ENCODE data around the gene NSMCE1. TPM values are rescaled to one million over a fixed set of nuclear protein-coding genes. Genes with fewer than 3 reads are reported as not detected.
A peak's percentile ranks its signal among the peaks of the same experiment; 100 is the strongest.
"Not testable (repeated sequence)": the region's sequence is repeated elsewhere in the genome, so short reads cannot be mapped to it uniquely, and the experiment has no call there.

The NSMCE1 gene
- total RNA-seq, 5 donors from 2014 or later (not counting 1 experiment from before 2014, with no cell fraction given), result 53.5 to 83.2 (median 73.9) TPM

- CTCF ChIA-PET, result no interaction called here
- Histone ChIP-seq H3K27me3 (replicated peaks in 1 of 2; ENCODE audit: control insufficient read depth in 2 of 2, extremely low read depth in 1 of 2, insufficient read depth in 2 of 2, low read length in 1 of 2) (no peaks in the 10 kb centered on the region), H3K36me3 (ENCODE audit: control insufficient read depth in 2 of 2, extremely low read depth in 1 of 2, insufficient read depth in 1 of 2, low read length in 1 of 2) (no peaks in the 10 kb centered on the region), H3K27ac (ENCODE audit: low read length) (no peak overlapping the region), H3K4me1 (ENCODE audit: control insufficient read depth in 1 of 2, extremely low read depth in 1 of 2, insufficient read depth in 2 of 2, low read length in 2 of 2) (peaks cover 8 to 14% of the 10 kb centered on the region in 2 experiments), H3K4me3 (ENCODE audit: control insufficient read depth in 1 of 2, extremely low read depth in 1 of 2, low read length in 1 of 2) (no peak overlapping the region), H3K9me3 (no peaks in the 10 kb centered on the region)
- H3K9me3 Mint-ChIP-seq, result peaks cover 0 to 5% (median 2%) of the 10 kb centered on the region in 3 donors
- POLR2A ChIA-PET, result no interaction called here
- no peak for ATAC-seq (replicated peaks in 1 of 4)
- no peaks in the 10 kb centered on the region for H3K27me3 Mint-ChIP-seq
- WGBS (ENCODE audit: insufficient coverage), result 93% methylated on average over 3 of the region's 5 CpGs
- DNase-seq, result no peak
- no peak overlapping the region for H3K4me3 Mint-ChIP-seq
- H3K27ac Mint-ChIP-seq, result peak overlapping the region; percentile 62 to 78
- peaks cover 23 to 43% (median 43%) of the 10 kb centered on the region in 3 donors for H3K4me1 Mint-ChIP-seq
- H3K36me3 Mint-ChIP-seq, result peaks cover 3% of the 10 kb centered on the region
Observed at GRCh38 chr16:27291106-27291505, 22.5 kb upstream of the NSMCE1 start.

GRCh38 chr16:27290562-27290961 lies 22.0 kb upstream of the NSMCE1 start:
- Mint-ChIP-seq H3K4me3 (peak overlapping the region in 1 of 3 donors; percentile 59), H3K4me1 (peaks cover 28 to 49% (median 46%) of the 10 kb centered on the region in 3 donors), H3K27ac (peak overlapping the region; percentile 62 to 78), H3K27me3 (no peaks in the 10 kb centered on the region), H3K9me3 (peaks cover 0 to 5% (median 2%) of the 10 kb centered on the region in 3 donors), H3K36me3 (peaks cover 3% of the 10 kb centered on the region)
- no peak overlapping the region for H3K4me3 ChIP-seq (ENCODE audit: control insufficient read depth in 1 of 2, extremely low read depth in 1 of 2, low read length in 1 of 2)
- DNase-seq (no peak), ATAC-seq (replicated peaks in 1 of 4) (no peak)
- no peaks in the 10 kb centered on the region for H3K36me3 ChIP-seq (ENCODE audit: control insufficient read depth in 2 of 2, extremely low read depth in 1 of 2, insufficient read depth in 1 of 2, low read length in 1 of 2)
- peaks cover 8 to 18% of the 10 kb centered on the region in 2 experiments for H3K4me1 ChIP-seq (ENCODE audit: control insufficient read depth in 1 of 2, extremely low read depth in 1 of 2, insufficient read depth in 2 of 2, low read length in 2 of 2)
- POLR2A ChIA-PET, result no interaction called here
- CTCF ChIA-PET, result no interaction called here
- no peaks in the 10 kb centered on the region for H3K27me3 ChIP-seq (replicated peaks in 1 of 2; ENCODE audit: control insufficient read depth in 2 of 2, extremely low read depth in 1 of 2, insufficient read depth in 2 of 2, low read length in 1 of 2)
- H3K27ac ChIP-seq (ENCODE audit: low read length), result no peak overlapping the region
- no peaks in the 10 kb centered on the region for H3K9me3 ChIP-seq

DNA sequence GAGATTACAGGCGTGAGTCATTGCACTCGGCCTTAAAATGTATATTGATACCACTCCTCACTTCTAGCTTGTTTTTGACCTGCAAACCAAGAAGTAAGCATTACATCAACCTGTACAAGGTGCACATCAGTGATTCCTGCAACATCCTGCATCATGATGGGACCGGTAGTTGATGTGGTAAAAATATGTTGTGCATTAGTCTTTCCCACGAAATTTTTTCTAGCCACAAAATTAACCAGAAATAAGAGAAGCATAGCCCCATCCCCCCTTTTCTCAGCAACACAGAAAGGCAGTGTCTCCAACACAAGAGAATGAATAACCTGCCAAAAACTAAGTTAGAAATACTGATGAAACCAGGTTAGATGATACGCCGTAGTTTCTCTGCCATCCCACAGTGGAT lies 21.1 kb upstream of the NSMCE1 start:
- Mint-ChIP-seq H3K27ac (peak overlapping the region; percentile 71 to 78), H3K9me3 (peaks cover 0 to 5% (median 2%) of the 10 kb centered on the region in 3 donors), H3K36me3 (peaks cover 3% of the 10 kb centered on the region), H3K4me3 (peak overlapping the region in 1 of 3 donors; percentile 59), H3K4me1 (peaks cover 37 to 58% (median 55%) of the 10 kb centered on the region in 3 donors), H3K27me3 (no peaks in the 10 kb centered on the region)
- POLR2A ChIA-PET, result interaction anchor here in 1 of 2 donors (0.7 kb wide), 1 partner anchor 198 kb away, joined by 7 read pairs; no protein-coding TSS in a partner anchor
- WGBS (ENCODE audit: insufficient coverage), result no CpG with 5 or more reads among the region's 6 CpGs
- H3K4me3 ChIP-seq (ENCODE audit: control insufficient read depth in 1 of 2, extremely low read depth in 1 of 2, low read length in 1 of 2), result no peak overlapping the region
- H3K4me1 ChIP-seq (ENCODE audit: control insufficient read depth in 1 of 2, extremely low read depth in 1 of 2, insufficient read depth in 2 of 2, low read length in 2 of 2), result peaks cover 8 to 18% of the 10 kb centered on the region in 2 experiments
- CTCF ChIA-PET, result interaction anchor here in 1 of 2 donors (0.6 kb wide), 1 partner anchor 84 kb away, joined by 3 read pairs; no protein-coding TSS in a partner anchor
- no peak overlapping the region for H3K27ac ChIP-seq (ENCODE audit: low read length)
- ATAC-seq (replicated peaks in 1 of 4) (peak; percentile 34 to 69 (median 52)), DNase-seq (peak in 4 of 35 experiments; percentile 16 to 27 (median 22))
- no peaks in the 10 kb centered on the region for H3K27me3 ChIP-seq (replicated peaks in 1 of 2; ENCODE audit: control insufficient read depth in 2 of 2, extremely low read depth in 1 of 2, insufficient read depth in 2 of 2, low read length in 1 of 2)
- H3K9me3 ChIP-seq, result no peaks in the 10 kb centered on the region
- no peaks in the 10 kb centered on the region for H3K36me3 ChIP-seq (ENCODE audit: control insufficient read depth in 2 of 2, extremely low read depth in 1 of 2, insufficient read depth in 1 of 2, low read length in 1 of 2)

GRCh38 chr16:27288313-27288712 lies 19.7 kb upstream of the NSMCE1 start:
- ATAC-seq (replicated peaks in 1 of 4); CTCF ChIA-PET; H3K27ac ChIP-seq (ENCODE audit: low read length); H3K36me3 ChIP-seq (ENCODE audit: control insufficient read depth in 2 of 2, extremely low read depth in 1 of 2, insufficient read depth in 1 of 2, low read length in 1 of 2); DNase-seq; H3K27me3 Mint-ChIP-seq; H3K4me3 ChIP-seq (ENCODE audit: control insufficient read depth in 1 of 2, extremely low read depth in 1 of 2, low read length in 1 of 2); H3K9me3 ChIP-seq; H3K27me3 ChIP-seq (replicated peaks in 1 of 2; ENCODE audit: control insufficient read depth in 2 of 2, extremely low read depth in 1 of 2, insufficient read depth in 2 of 2, low read length in 1 of 2); H3K36me3 Mint-ChIP-seq; H3K9me3 Mint-ChIP-seq: not testable (repeated sequence)
- H3K4me3 Mint-ChIP-seq, result peak overlapping the region in 1 of 3 donors; percentile 18
- WGBS (ENCODE audit: insufficient coverage), result 75% methylated on average over 1 of the region's 6 CpGs
- POLR2A ChIA-PET, result interaction anchor here in 1 of 2 donors (0.6 kb wide), 1 partner anchor 112 kb away, joined by 4 read pairs; no protein-coding TSS in a partner anchor
- peaks cover 39 to 67% (median 61%) of the 10 kb centered on the region in 3 donors for H3K4me1 Mint-ChIP-seq
- peak overlapping the region in 1 of 2 donors; percentile 87 for H3K27ac Mint-ChIP-seq
- peaks cover 8 to 18% of the 10 kb centered on the region in 2 experiments for H3K4me1 ChIP-seq (ENCODE audit: control insufficient read depth in 1 of 2, extremely low read depth in 1 of 2, insufficient read depth in 2 of 2, low read length in 2 of 2)

DNA sequence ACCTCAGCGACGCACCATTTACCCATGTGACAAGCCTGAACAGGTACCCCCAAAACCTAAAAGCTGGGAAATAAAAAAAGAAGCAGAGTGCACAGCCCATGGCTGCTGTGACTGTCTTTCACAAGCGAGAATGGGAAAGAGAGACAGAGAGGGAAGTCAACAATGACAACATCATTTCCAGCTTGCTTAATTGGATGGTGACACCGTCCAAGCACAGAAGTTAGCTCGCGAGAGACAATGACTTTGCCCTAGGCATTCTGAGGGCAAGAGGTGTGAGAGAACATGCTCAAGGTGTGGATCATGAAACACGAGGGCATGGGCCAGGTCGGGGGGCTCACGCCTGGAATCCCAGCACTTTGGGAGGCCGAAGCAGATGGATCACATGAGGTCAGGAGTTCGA lies 19.3 kb upstream of the NSMCE1 start:
- Histone ChIP-seq H3K27ac (ENCODE audit: low read length) (no peak overlapping the region), H3K9me3 (no peaks in the 10 kb centered on the region), H3K36me3 (ENCODE audit: control insufficient read depth in 2 of 2, extremely low read depth in 1 of 2, insufficient read depth in 1 of 2, low read length in 1 of 2) (no peaks in the 10 kb centered on the region), H3K27me3 (replicated peaks in 1 of 2; ENCODE audit: control insufficient read depth in 2 of 2, extremely low read depth in 1 of 2, insufficient read depth in 2 of 2, low read length in 1 of 2) (no peaks in the 10 kb centered on the region), H3K4me3 (ENCODE audit: control insufficient read depth in 1 of 2, extremely low read depth in 1 of 2, low read length in 1 of 2) (no peak overlapping the region), H3K4me1 (ENCODE audit: control insufficient read depth in 1 of 2, extremely low read depth in 1 of 2, insufficient read depth in 2 of 2, low read length in 2 of 2) (peaks cover 8 to 18% of the 10 kb centered on the region in 2 experiments)
- H3K27ac Mint-ChIP-seq, result peak overlapping the region in 1 of 2 donors; percentile 64
- DNase-seq (no peak), ATAC-seq (replicated peaks in 1 of 4) (no peak)
- WGBS (ENCODE audit: insufficient coverage), result 98% methylated on average over 8 of the region's 11 CpGs
- no peak overlapping the region for H3K4me3 Mint-ChIP-seq
- peaks cover 39 to 71% (median 57%) of the 10 kb centered on the region in 3 donors for H3K4me1 Mint-ChIP-seq
- H3K27me3 Mint-ChIP-seq, result no peaks in the 10 kb centered on the region
- CTCF ChIA-PET, result interaction anchor here in 1 of 2 donors (0.8 kb wide), 1 partner anchor 14 kb away, joined by 3 read pairs; no protein-coding TSS in a partner anchor
- H3K36me3 Mint-ChIP-seq, result peaks cover 3% of the 10 kb centered on the region
- POLR2A ChIA-PET, result interaction anchor here in 1 of 2 donors (0.6 kb wide), 1 partner anchor 113 kb away, joined by 4 read pairs; no protein-coding TSS in a partner anchor
- peaks cover 0 to 5% (median 2%) of the 10 kb centered on the region in 3 donors for H3K9me3 Mint-ChIP-seq

- peaks cover 10 to 18% of the 10 kb centered on the region in 2 experiments for H3K4me1 ChIP-seq (ENCODE audit: control insufficient read depth in 1 of 2, extremely low read depth in 1 of 2, insufficient read depth in 2 of 2, low read length in 2 of 2)
- ChIA-PET CTCF (interaction anchor here in 1 of 2 donors (0.8 kb wide), 1 partner anchor 15 kb away, joined by 3 read pairs; no protein-coding TSS in a partner anchor), POLR2A (no interaction called here)
- no peak for DNase-seq
- no peaks in the 10 kb centered on the region for H3K27me3 ChIP-seq (replicated peaks in 1 of 2; ENCODE audit: control insufficient read depth in 2 of 2, extremely low read depth in 1 of 2, insufficient read depth in 2 of 2, low read length in 1 of 2)
- H3K36me3 Mint-ChIP-seq, result peaks cover 3% of the 10 kb centered on the region
- H3K4me3 ChIP-seq (ENCODE audit: control insufficient read depth in 1 of 2, extremely low read depth in 1 of 2, low read length in 1 of 2), result no peak overlapping the region
- peaks cover 42 to 75% (median 57%) of the 10 kb centered on the region in 3 donors for H3K4me1 Mint-ChIP-seq
- no peaks in the 10 kb centered on the region for H3K36me3 ChIP-seq (ENCODE audit: control insufficient read depth in 2 of 2, extremely low read depth in 1 of 2, insufficient read depth in 1 of 2, low read length in 1 of 2)
- no peak overlapping the region for H3K4me3 Mint-ChIP-seq
- H3K27ac ChIP-seq (ENCODE audit: low read length), result no peak overlapping the region
- H3K27ac Mint-ChIP-seq, result peak overlapping the region; percentile 1 to 64
- no peak for ATAC-seq (replicated peaks in 1 of 4)
- H3K27me3 Mint-ChIP-seq, result no peaks in the 10 kb centered on the region
- 100% methylated on average over 6 of the region's 8 CpGs for WGBS (ENCODE audit: insufficient coverage)
- H3K9me3 ChIP-seq, result no peaks in the 10 kb centered on the region
- H3K9me3 Mint-ChIP-seq, result peaks cover 0 to 5% (median 2%) of the 10 kb centered on the region in 3 donors
Observed at GRCh38 chr16:27287051-27287811, 18.7 kb upstream of the NSMCE1 start.
